ENCODE results near the gene MDM1.

The MDM1 gene

DNA sequence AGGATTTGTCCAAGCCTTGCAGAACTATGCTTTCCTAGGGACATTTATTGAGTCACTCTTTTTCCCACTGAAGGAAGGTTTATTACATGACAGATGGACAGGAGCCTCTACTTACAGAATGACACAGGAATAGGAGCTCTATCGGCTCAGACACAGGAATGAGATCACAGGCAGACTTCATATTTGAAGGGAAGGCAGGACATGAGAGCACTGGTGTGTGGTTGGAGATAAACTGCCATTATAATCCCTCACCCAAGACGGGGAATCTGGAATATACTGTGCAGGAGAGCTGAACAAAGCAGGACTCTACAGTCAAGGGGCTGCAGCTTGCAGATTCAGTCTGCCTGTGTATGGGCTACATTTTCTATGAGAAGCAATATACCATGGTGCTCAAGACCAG is 51.9 kb downstream of the MDM1 start:
- no peak for DNase-seq

DNA sequence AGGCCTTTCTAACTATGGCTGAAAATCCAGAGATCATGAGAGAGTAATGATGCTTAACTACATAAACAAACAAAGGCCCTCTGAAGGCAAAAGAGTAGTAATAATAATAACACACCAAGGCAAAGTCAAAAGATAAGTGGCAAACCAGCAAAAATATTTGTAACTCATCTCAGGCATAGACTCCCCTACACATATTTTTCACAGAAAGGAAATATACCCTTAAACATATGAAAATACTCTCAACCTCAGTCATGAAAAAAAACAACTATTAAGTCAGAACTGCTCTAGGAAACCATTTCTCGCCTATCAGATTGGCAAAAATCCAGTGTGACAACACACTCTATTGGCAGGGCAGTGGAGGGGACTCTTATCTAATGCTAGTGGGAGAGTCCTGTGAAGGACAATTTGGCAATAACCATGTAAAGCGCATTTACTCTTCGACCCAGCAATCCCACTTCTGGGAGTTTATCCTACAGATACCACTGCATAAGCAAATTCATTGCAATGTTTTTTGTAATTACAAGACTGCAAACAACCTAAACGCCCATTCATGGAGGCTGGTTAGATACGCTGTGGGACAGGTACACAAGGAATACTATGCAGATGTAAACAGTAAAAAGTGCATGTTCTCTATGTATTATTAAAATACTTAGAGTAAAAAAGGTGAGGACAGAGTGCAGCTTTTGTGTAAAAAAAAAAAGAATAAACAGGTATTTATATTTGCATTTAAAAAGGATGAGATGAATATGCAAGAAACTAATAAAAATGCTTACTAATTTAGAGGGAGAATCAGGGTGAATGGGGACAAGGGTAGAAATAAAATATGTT is 52.7 kb downstream of the MDM1 start:
- DNase-seq, result no peak

DNA sequence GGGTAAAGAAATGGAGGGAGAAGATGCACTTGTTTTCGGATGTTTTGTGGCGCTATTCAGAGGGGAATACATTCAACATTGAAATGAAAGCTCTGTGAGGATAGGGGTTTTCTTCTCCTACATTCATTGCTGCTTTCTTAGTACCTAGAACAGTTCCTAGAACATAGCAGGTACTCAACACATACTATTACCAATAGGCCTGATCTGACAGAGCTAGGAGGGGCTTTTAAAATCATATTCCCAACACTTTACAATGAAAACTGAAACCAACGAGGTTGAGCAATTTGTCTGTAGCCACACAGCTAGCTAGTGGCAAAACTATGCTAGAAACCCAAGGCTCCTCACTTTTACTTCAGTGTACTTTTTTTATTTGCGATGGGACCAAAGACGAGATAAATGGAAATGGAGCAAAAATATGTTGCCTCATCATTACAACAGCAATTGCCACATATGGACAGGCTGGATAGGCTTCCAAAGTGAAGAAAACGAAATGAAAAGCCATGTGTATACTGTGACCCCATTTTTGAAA is 55.7 kb downstream of the MDM1 start:
- DNase-seq, result no peak

DNA sequence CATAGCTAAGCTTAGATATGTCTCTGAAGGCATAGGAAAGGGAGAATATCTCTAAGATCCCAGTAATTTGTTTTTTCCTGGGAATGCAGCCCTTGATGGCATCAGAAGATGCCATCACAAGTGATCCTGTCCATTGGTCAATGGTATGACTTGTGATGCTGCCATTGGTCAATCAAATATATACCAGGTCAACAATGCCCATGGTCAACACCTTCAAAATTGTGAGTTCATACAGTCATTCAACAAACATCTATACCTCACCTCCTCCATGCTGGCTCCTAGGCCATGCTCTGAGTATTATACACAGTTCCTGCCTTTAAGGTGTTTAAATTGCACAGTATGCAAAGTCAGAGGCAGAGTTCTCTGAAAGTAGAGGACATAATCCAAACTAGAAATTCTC is 59.4 kb downstream of the MDM1 start:
- no peak for DNase-seq

DNA sequence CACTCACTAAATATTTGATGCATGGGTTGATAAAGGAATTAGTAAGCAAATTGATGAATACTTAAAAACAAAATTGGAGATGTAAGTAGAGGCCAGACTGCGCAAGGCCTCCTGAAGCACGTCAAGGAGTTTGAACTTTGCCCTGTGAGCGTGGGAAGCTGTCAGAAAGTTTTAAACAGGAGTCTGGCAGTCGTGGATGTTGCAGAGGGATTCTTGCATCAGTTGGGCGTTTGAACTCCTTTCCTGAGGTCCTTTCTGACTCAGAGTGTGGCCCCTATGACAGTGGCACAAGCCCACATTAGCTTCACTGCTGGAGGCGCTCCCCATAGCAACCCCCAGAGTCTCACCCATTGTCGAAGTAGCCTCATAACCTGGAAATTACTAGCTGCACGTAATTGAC is 60.8 kb downstream of the MDM1 start:
- no peak for DNase-seq

DNA sequence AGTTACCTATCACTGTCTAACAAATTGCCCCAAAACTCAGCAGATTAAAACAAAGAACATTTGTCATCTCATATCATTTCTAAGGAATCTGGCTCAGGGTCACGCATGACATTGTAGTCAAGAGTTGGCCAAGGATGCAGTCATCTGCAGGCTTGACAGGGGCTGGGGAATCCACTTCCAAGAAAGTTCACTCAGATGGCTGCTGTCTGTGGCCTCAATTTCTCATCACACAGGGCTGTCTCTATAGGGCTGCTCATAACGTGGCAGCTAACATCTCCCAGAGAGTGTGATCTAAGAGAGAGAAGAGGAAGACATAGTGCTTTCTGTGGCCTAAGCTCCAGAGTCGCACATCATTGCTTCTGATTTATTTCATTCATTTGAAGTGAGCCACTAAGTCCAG is 61.8 kb downstream of the MDM1 start:
- DNase-seq, result no peak

DNA sequence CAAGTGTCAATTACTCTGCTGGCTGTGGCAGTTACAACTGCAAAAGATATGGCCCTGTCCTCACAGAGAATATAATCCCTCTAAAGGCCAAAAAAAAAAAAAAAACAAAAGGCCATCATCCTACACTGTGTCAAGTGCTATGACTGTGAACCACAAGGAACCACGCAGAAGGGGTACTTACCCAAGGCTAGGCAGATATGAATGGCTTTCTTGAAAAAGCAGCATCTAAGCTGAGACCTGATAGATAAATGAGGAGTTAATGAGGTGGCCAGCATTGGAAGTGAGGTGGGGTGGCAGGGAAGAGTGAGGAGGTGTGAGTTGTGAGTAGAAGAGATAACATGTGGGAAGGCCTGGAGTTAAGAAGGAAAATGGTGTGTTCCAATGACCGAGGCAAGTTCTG is 62.4 kb downstream of the MDM1 start:
- no peak for DNase-seq

DNA sequence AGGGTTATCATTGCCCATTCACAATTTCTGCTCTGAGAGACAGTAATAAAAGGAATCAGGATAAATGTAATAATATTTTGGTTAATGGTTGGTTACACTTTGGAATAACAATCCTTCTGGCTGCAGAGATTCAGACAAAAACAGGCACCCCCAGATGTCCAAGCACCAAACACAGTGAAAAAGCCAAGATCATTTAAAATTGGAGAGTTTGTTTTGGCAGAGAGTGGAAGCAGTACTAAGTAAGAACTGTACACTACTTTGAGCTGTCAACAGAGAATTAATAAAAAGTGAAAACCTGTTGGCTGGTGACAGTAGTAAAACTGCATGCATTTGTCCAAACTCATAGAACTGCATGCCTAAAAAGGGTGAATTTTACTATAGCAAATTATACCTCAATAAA is 63.2 kb downstream of the MDM1 start:
- no peak for DNase-seq

DNA sequence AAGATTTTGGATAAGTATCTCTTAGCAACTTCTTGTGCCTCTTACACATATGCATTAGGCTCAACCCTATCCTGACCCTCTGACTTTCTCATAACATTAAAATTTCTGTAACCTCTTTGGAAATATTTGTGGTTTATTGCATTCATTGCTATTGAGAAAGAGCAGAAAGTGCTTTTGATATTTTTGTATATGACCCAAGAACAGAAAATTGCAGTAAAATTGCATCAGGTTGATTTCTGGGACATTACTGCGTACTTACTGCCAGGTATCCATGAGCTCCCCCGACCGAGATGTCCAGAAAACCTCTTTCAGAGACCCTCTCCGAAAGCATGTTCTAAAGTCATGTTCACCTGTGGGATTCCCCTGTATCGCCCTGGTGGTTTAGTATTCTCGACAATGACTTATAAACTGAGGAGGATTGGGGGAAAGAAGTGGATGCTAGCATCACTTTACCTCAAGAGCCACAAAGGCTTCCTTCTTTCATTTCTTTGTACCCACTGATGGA is 64.2 kb downstream of the MDM1 start:
- DNase-seq, result no peak

DNA sequence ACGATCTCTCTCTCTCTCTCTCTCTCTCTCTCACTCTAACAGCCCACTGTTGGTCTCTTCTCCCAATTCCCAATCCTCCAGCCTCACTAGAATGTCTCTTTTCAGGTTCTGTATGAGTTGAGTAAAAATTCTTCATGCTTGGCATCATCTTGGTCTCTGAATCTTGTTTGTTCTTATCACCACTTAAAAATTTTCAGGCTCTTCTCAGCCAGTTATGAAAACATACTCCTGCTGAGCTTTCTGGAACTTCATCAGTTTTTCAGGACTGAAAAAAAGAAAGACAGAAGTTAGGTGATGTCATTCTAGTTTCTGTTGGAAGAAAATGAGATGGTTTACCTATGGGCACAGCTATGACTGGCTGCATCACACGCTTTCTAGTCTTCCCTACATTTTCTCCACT is 67.3 kb downstream of the MDM1 start:
- no peak for DNase-seq

DNA sequence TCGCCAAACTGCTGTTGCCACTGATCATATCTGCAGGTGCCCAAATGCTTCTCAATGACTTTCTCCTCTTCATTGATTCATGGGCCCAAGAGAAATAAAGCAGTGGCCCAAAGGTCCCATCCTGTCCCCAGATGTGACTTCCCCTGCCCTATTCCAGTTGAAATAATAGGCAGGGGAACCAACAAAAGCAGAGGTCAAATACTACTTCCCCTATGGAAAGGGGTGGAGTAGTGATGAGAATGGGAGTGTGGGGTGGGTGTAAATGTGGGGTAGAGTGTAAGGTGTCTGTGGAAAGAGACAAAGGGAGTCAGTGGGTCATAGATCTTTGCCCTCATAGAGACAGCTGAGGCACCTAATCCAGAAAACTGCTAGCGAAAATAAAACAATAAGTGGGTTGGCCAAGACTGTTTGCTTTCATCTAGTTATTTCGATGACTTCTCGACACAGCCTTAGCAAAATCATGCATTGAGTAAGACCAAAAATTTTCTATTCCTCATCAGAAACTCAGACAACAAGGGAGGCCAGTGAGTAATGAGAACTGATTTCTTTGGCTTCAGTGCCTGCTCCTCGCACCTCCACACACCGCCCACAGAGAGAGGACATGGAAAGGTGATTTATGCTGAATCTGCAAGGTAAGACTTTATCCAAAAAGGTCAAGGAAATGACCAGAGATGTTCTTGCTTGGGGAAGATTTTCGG is 67.9 kb downstream of the MDM1 start:
- no peak for DNase-seq

DNA sequence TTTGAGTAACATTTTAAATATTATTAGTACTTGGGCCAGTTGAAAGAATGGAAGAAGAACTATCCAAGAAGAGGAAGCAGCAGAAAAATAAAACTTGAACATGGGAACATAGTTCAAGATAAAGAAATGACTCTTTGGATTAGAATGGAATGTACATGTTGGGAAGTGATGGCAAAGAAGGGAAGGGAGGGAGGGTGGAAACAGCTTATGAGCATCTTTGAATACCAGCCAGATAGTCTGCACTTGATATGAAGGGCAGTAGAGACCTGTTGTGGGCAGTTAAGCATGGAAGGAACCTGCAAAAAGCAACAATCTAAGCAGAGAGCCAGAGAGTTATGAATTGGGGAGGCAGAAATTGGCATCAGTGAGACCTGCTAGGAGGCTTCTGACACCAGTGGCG is 68.8 kb downstream of the MDM1 start:
- no peak for DNase-seq

DNA sequence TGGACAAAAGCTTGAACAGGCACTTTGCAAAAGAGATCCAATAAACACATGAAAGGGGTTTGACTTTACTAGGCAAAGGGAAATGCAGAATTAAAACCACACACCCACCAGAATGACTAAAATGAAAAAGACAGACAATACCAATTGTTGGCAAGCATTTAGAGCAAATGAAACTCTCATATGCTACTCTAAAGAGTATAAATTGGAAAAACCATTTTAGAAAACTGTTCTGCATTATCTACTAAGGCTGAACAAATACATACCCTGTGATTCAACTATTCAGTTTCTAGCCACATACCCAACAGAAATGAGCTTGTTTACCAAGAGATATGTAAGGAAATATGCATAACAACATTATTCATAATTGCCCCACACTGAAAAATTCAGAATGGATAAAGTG is 70.3 kb downstream of the MDM1 start:
- DNase-seq, result no peak

DNA sequence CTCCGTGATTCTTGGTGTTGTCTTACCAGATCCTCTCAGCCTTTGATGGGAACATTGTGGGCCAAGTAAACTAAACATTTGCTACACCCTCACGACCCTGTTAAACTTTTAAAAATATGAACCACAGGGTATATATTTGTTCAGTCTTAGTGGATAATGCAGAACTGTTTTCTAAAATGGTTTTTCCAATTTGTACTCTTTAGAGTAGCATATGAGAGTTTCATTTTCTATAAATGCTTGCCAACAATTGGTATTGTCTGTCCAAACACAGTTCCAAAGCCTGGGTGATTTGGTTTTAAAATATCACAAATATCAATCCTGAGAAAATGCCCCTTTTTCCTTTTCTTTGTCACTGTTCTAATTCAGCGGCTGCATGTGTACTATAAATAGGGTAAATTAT is 72.0 kb downstream of the MDM1 start:
- no peak for DNase-seq

DNA sequence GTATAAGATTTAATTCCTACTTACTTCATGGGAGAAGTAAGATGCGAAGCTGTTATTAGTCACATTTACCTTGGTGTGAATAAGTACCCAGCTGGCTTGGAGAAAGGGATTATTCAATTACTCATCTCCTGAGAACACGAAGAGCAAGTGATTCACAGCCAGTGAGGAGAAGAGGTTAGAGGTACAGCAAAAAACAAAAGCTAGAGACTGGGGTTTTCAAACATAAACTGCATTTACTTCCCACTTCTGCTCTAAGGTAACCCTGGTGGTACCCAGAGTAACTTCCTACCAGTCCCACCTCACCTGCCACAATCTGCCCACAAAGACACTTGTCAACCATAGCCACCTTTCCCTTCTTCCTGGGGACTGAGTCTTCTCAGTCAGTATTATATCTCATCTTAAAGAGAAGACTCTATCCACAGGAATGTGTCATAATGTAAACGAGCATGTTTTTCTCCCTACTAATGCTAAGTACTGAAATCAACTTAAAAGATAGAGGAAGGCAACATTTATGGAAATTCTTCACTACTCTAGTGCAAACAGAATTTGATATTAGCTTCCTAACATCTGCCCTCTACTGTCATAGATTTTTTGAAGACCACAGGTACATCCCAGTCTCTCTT is 72.7 kb downstream of the MDM1 start:
- DNase-seq, result no peak

DNA sequence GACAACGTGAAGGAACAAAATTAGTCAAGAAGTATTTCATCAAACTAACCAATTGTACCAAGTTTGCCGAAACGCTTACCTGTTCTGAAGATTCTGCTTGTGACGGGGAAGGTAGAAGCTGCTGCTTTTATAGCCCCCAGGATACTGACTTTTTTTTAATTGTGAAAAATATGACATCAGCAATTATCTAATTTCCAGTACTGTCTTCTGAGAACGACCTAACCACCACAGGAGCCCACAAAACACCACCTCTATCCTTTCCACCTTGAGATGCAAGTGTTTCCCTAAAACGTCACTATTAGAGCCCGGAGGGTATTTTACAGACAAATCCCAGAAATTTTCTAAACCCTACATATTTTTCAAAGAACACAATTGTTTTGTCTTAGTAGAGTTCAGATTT is 78.7 kb downstream of the MDM1 start, which contains the start of gene IL22:
IL22 (minus strand) TSS at position 101 of the 400 bp plus-strand sequence. CDS start 156 bp downstream, outside the sequence.
- DNase-seq, result no peak

DNA sequence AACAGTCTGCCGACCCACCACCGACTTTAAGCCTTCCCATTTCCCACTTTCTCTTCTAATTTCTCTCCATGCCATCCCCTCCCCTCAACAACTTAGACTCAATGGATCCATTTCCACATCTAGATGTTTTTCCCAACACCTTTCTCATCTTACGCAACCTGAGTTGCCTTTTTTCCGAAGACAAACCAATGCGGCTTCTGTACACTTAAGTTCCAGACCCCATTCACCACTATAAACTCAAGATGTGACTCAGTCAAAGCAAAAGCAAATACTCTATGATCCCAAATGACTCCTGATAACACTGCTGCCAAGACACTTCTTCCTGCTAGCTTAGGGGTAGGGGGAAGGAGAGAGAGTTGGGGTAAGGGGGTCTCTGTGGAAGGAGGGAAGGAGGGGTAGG is 80.1 kb downstream of the MDM1 start:
- no peak for DNase-seq

DNA sequence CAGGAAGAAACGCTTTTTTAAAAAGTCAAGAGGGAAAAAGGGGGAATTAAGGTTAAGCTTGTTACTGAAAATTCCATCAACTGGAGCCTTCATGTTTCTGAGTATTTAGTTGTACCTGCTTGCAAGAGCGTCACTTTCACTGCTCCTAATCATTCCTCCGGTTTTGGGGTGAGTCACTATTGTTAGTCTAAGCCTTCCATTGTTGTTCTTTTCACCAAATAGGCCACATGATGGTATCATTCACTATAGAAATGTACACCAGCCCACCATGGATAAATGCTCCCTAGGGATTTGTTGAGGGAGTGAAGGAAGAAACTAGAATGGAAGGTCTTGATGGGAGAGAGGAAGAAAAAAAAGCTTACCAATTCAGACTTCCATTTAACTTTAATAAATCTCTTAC is 81.7 kb downstream of the MDM1 start:
- no peak for DNase-seq

DNA sequence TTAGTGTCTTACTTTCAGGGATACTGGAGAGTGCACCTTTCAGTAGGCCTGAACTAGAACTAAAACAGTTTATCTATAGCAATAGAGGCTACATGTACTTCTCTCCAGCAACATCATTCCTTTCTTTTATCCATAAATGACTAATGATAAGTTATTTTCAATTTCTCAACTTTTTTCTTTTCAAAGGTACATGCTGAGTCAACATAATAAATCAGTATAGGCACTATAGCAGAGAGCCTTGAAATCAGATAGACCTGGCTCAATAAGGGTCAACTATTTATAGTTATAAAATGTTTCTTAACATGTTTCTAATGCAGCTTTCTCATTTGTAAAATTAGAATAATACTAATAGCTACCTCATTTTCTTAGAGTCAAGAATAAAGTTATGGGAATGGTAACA is 84.4 kb downstream of the MDM1 start:
- no peak for DNase-seq

DNA sequence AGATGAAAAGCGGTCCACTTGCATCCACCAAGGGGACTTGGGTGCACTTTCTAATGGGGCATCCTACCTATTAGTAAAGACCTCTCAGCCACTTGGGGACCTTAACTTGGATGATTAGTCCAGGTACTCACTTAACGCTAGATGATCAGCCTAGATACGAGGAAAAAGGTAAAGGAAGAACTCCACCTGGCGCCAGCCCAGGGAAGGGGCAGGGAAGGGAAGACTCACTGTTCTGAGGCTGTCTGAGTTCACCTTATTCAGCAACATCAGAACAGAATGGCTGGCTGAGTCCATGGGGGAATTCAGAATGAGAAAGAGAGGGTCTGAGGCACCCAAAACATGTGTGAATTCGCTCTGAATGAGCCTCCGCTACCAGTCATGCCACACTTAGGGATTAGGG is 85.8 kb downstream of the MDM1 start:
- no peak for DNase-seq

DNA sequence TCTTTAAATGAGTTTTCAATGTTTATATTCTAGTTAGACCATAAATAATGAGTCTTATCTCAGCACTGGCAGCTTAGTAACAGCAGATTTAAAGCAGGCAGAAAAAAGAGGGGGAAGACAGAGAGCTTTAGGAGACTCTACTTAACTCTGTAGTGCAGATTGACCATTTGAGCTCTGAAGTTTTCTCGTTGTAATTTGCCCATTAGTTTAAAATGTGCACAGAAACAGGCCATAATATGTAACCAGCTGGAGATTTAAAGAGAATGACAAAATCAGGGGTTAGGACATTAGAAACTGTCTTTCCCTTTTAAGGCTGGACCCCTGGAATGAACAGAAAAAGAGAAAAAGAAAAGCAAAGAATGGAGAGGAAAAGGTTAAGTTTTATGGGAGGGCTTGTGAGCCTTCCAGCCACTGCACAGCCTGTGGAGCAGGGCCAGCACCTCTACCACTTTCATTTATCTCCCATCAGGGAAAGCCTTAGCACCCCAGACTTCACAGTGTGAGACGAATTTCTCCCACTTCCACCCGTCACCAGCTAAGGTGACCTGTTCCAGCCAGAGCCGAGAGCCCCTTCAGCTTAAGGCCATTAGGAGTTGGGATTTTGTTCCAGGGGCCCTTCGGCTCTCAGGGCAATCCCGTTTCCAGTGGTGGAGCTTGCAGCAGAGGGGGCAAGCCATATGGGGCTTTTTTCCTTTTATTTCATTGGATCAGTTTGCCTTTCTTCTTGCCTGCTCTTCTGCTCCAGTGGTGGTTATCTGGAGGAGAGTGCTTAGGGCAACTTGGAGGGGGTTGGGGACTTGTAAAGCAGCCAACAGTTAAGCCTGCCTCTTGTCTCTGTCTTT is 86.8 kb downstream of the MDM1 start:
- DNase-seq, result no peak

Data from anterior cingulate cortex (tissue), 58 donors.